Caco-2 (cell line): Measurements from ENCODE around the gene SKOR1. TPM values are rescaled to one million over a fixed set of nuclear protein-coding genes. Genes with fewer than 3 reads are reported as not detected.

Experiments
- BruUV-seq: library from RNA; stranded (reverse); fragments of 400-500 nt; replicated peaks from 2 replicates; lab custom pipeline; 2021; lab: Mats Ljungman, UMichigan
- CTCF ChIA-PET: fragments of 300-600 bp; sonication (Branson Sonifier 250); formaldehyde crosslinking; loops from one replicate; lab custom pipeline; 2022; ENCODE audit warnings: antibody characterized with exemption; lab: Charles Lee
- POLR2A ChIA-PET: fragments of 300-600 bp; sonication (Branson Sonifier 250); formaldehyde crosslinking; loops from one replicate; lab custom pipeline; 2022; ENCODE audit warnings: antibody characterized with exemption; lab: Charles Lee
- DNase-seq, 2 experiments: peaks; one replicate each; pipeline versions ENCODE4 v3.0.0 to v3.0.0-alpha.2; 2020 to 2022
- H3K27me3 ChIP-seq: replicated peaks from 2 replicates; pipeline ENCODE4 v1.6.0; 2011; ENCODE audit warnings: low read length; ENCODE audit not compliant: control insufficient read depth, insufficient read depth
- H3K36me3 ChIP-seq: 2 replicates; pipeline ENCODE4 v1.5.1; 2011; ENCODE audit warnings: low read length; ENCODE audit not compliant: control insufficient read depth, insufficient read depth
- H3K4me1 ChIP-seq: fragments of 250-450 bp; sonication (Bioruptor Pico); 2 replicates; pipeline ENCODE4 v1.5.1; 2020; ENCODE audit warnings: mild to moderate bottlenecking
- H3K4me3 ChIP-seq: 2 replicates; pipeline ENCODE4 v1.5.1; 2011; ENCODE audit warnings: low read depth, mild to moderate bottlenecking, control low read depth, low read length
- H3K9me3 ChIP-seq: fragments of 250-450 bp; sonication (Bioruptor Pico); 2 replicates; pipeline ENCODE4 v1.5.1; 2020; ENCODE audit warnings: mild to moderate bottlenecking, moderate library complexity
- H3K27ac Mint-ChIP-seq: one replicate; pipeline ENCODE4 v1.8.0; 2022; ENCODE audit warnings: mixed read lengths; ENCODE audit not compliant: unreplicated experiment
- H3K27me3 Mint-ChIP-seq: one replicate; pipeline ENCODE4 v1.8.0; 2022; ENCODE audit warnings: mixed read lengths; ENCODE audit not compliant: insufficient read depth, unreplicated experiment
- H3K36me3 Mint-ChIP-seq: one replicate; pipeline ENCODE4 v1.8.0; 2022; ENCODE audit warnings: mild to moderate bottlenecking, mixed read lengths; ENCODE audit not compliant: insufficient read depth, unreplicated experiment
- H3K4me1 Mint-ChIP-seq: one replicate; pipeline ENCODE4 v1.8.0; 2022; ENCODE audit warnings: low read depth, mixed read lengths; ENCODE audit not compliant: unreplicated experiment
- H3K4me3 Mint-ChIP-seq: one replicate; pipeline ENCODE4 v1.8.0; 2022; ENCODE audit warnings: mild to moderate bottlenecking, moderate library complexity, mixed read lengths; ENCODE audit not compliant: unreplicated experiment
- H3K9me3 Mint-ChIP-seq: one replicate; pipeline ENCODE4 v1.8.0; 2022; ENCODE audit warnings: mixed read lengths; ENCODE audit not compliant: unreplicated experiment
- intact Hi-C: fragments of 100-400 bp; cut with micrococcal nuclease; formaldehyde crosslinking; loops from one replicate; pipeline ENCODE4 v1.10.0; 2022; ENCODE audit not compliant: unreplicated experiment
- total RNA-seq: library from RNA; stranded (reverse); gene quantifications from 2 replicates; pipeline ENCODE4 v1.2.3, GENCODE V29; 2022
- TF ChIP-seq, protein P1 (sequence below), 2 experiments: fragments of 200-600 bp in 1 of 2; IDR thresholded peaks; 1 replicate in 1 of 2; 2 replicates in 1 of 2; pipeline versions ENCODE4 v1.5.1 to v1.8.0; 2011 to 2022; ENCODE audit warnings: antibody characterized with exemption in 1 of 2, control low read depth in 1 of 2, inconsistent platforms in 1 of 2, low read depth in 1 of 2, low read length in 1 of 2, mild to moderate bottlenecking in 1 of 2, moderate library complexity in 1 of 2; ENCODE audit not compliant: insufficient read depth in 1 of 2, severe bottlenecking in 1 of 2, unreplicated experiment in 1 of 2

Gene SKOR1
- total RNA-seq, 1 experiment from 2014 or later, result not detected

DNA sequence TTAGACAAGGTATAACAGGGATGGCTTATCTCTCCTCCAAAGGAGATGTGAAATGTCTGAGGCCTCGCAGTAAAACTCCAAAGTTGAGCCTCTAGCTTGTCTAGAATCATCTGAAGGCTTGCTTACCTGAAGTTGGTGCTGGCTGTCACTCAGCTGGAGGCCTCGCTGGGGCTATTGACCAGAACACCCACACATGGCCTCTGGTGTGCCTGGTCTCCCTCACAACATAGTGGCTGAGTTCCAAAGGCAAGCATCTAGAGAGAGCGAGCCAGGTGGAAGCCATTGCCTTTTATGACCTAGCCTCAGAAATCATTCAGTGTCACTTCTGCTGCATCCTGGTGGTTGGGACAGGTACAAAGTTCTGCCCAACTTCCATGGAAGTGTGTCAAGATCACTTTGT lies 31.9 kb downstream of the SKOR1 start:
- H3K4me1 ChIP-seq, result peaks cover 11% of the 10 kb centered on the region
- CTCF ChIA-PET, result interaction anchor here (0.7 kb wide), 1 partner anchor 296 kb away, joined by 3 read pairs; no protein-coding TSS in a partner anchor

DNA sequence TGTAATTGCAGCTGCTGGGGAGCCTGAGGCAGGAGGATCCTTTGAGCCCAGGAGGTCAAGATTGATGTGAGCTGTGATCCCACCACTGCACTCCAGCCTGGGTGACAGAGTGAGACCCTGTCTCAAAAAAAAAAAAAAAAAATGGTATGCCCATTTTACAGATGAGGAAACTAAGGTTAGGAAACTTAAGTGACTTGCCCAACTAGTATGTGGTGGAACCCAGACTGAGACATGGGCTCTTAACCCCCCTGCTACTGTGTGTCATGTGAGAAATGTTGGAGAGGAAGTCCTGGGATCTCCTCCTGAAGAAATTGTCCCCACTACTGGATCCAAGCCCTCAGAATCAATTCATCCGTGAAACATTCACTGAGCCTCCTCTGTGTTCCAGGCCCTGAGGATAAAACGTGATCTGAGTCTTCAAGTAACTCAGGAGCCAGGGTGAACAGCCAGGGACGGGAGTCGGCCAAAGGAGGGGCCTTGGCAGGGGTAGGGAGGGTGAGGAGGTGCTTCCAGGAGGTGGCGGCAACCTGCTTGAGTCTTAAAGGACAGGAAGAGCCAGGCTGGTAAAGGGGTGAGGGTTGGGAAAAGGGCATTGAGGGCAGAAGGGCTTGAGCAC lies 34.1 kb downstream of the SKOR1 start:
- peaks cover 14% of the 10 kb centered on the region for H3K4me1 Mint-ChIP-seq
- intact Hi-C loops, result no loop called here
- H3K4me3 Mint-ChIP-seq, result no peak overlapping the region
- H3K27ac Mint-ChIP-seq, result no peak overlapping the region
- H3K9me3 ChIP-seq, result no peaks in the 10 kb centered on the region
- no peaks in the 10 kb centered on the region for H3K9me3 Mint-ChIP-seq
- H3K36me3 Mint-ChIP-seq, result no peaks in the 10 kb centered on the region
- TF ChIP-seq, protein P1, sequence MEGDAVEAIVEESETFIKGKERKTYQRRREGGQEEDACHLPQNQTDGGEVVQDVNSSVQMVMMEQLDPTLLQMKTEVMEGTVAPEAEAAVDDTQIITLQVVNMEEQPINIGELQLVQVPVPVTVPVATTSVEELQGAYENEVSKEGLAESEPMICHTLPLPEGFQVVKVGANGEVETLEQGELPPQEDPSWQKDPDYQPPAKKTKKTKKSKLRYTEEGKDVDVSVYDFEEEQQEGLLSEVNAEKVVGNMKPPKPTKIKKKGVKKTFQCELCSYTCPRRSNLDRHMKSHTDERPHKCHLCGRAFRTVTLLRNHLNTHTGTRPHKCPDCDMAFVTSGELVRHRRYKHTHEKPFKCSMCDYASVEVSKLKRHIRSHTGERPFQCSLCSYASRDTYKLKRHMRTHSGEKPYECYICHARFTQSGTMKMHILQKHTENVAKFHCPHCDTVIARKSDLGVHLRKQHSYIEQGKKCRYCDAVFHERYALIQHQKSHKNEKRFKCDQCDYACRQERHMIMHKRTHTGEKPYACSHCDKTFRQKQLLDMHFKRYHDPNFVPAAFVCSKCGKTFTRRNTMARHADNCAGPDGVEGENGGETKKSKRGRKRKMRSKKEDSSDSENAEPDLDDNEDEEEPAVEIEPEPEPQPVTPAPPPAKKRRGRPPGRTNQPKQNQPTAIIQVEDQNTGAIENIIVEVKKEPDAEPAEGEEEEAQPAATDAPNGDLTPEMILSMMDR (IDR thresholded peaks at IDR 0.05; ENCODE audit: insufficient read depth in 1 of 2, low read depth in 1 of 2, low read length in 1 of 2, severe bottlenecking in 1 of 2, unreplicated experiment in 1 of 2), result no peak
- H3K4me3 ChIP-seq, result no peak overlapping the region
- peaks cover 7% of the 10 kb centered on the region for H3K4me1 ChIP-seq
- no peaks in the 10 kb centered on the region for H3K36me3 ChIP-seq
- ChIA-PET CTCF (no interaction called here), POLR2A (no interaction called here)
- H3K27me3 Mint-ChIP-seq, result no peaks in the 10 kb centered on the region
- BruUV-seq, result no TSS peak
- no peaks in the 10 kb centered on the region for H3K27me3 ChIP-seq
- no peak for DNase-seq

More for the DNA sequence above, 31.9 kb downstream of the SKOR1 start:
- TF ChIP-seq, protein P1 (IDR thresholded peaks at IDR 0.05; ENCODE audit: insufficient read depth in 1 of 2, low read depth in 1 of 2, low read length in 1 of 2, severe bottlenecking in 1 of 2, unreplicated experiment in 1 of 2), result no peak
- Mint-ChIP-seq H3K9me3 (no peaks in the 10 kb centered on the region), H3K36me3 (no peaks in the 10 kb centered on the region), H3K27me3 (no peaks in the 10 kb centered on the region), H3K4me3 (no peak overlapping the region), H3K4me1 (peaks cover 11% of the 10 kb centered on the region), H3K27ac (no peak overlapping the region)
- Histone ChIP-seq H3K27me3 (no peaks in the 10 kb centered on the region), H3K36me3 (no peaks in the 10 kb centered on the region), H3K4me3 (no peak overlapping the region), H3K9me3 (no peaks in the 10 kb centered on the region)
- no TSS peak for BruUV-seq
- no peak for DNase-seq
- POLR2A ChIA-PET, result no interaction called here
- intact Hi-C loops, result no loop called here

DNA sequence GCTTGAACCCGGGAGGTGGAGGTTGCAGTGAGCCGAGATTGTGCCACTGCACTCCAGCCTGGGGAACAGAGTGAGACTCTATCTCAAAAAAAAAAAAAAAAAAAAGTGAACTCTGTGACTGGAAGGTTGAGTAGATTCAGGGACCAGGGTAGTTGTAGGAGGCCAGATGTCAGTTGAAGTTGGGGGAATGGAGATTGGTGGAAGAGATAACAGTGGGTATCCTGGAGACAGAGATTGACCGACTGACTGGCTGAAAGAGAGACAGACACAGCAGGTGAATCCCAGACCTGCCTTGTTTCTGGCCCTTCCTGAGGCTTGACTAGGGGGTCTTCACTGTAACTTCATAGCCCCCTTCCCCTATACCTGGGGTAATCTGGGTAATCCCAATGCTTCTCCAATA lies 36.7 kb downstream of the SKOR1 start:
- Histone ChIP-seq H3K27me3 (no peaks in the 10 kb centered on the region), H3K36me3 (no peaks in the 10 kb centered on the region), H3K9me3 (no peaks in the 10 kb centered on the region), H3K4me1 (peaks cover 9% of the 10 kb centered on the region; the same call in 1 of the 2 replicates), H3K4me3 (no peak overlapping the region)
- no peaks in the 10 kb centered on the region for H3K27me3 Mint-ChIP-seq
- H3K4me3 Mint-ChIP-seq, result no peak overlapping the region
- no peaks in the 10 kb centered on the region for H3K36me3 Mint-ChIP-seq
- H3K27ac Mint-ChIP-seq, result no peak overlapping the region
- DNase-seq, result no peak
- POLR2A ChIA-PET, result no interaction called here
- intact Hi-C loops, result loop anchor here (2.0 to 5.0 kb wide), 3 partner anchors 21 to 85 kb away; partner anchors contain the start of gene RNU6-1
- H3K9me3 Mint-ChIP-seq, result no peaks in the 10 kb centered on the region
- TF ChIP-seq, protein P1 (IDR thresholded peaks at IDR 0.05; ENCODE audit: insufficient read depth in 1 of 2, low read depth in 1 of 2, low read length in 1 of 2, severe bottlenecking in 1 of 2, unreplicated experiment in 1 of 2), result no peak
- CTCF ChIA-PET, result no interaction called here
- BruUV-seq, result no TSS peak
- peaks cover 15% of the 10 kb centered on the region for H3K4me1 Mint-ChIP-seq
